GM19372 (cell line): ENCODE measurements around the gene PSTK.

Source experiments
- ATAC-seq: cut with Tn5 transposase; IDR thresholded peaks from one replicate; pipeline ENCODE4 v1.9.1; 2021; ENCODE audit warnings: mild to moderate bottlenecking, low read depth, moderate library complexity; ENCODE audit not compliant: unreplicated experiment

PSTK gene, protein sequence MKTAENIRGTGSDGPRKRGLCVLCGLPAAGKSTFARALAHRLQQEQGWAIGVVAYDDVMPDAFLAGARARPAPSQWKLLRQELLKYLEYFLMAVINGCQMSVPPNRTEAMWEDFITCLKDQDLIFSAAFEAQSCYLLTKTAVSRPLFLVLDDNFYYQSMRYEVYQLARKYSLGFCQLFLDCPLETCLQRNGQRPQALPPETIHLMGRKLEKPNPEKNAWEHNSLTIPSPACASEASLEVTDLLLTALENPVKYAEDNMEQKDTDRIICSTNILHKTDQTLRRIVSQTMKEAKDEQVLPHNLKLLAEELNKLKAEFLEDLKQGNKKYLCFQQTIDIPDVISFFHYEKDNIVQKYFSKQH

DNA sequence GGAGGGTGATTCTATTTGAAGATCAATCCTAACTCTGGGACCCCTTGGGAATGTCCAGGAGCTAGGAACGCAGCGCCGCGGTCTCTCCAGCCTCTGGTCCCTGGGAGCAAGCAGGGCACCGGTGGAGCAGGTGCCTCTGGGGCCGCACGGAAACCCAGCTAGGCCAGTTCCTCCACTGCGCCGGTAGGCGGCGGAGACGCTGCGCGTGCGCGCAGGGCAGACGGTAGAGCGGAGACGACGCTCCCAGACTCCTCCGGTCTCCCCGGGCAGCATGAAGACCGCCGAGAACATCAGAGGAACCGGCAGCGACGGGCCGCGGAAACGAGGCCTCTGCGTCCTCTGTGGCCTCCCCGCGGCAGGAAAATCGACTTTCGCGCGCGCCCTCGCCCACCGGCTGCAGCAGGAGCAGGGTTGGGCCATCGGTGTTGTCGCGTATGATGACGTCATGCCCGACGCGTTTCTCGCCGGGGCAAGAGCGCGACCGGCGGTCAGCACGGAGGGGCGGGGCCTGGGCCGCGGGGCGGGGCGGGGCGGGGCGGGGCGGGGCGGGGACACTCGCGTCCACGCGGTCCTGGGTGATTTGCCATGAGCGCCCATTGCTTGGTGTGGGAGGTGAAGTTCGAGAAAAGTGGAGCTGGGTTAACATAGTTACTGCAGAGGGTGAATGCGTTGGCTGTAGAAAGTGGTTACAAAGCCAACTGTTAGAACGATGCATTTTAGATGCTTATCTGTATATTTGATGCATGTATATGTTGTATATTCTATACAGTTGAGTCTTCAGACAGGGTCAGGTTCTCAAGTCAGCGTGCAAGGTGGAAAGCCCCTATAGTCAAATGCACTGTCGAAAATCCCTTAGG, at the start of gene PSTK:
PSTK (plus strand) TSS at position 193 of the 857 bp plus-strand sequence; CDS start at position 272, 79 bp downstream.
- ATAC-seq, result peak; percentile 98

DNA sequence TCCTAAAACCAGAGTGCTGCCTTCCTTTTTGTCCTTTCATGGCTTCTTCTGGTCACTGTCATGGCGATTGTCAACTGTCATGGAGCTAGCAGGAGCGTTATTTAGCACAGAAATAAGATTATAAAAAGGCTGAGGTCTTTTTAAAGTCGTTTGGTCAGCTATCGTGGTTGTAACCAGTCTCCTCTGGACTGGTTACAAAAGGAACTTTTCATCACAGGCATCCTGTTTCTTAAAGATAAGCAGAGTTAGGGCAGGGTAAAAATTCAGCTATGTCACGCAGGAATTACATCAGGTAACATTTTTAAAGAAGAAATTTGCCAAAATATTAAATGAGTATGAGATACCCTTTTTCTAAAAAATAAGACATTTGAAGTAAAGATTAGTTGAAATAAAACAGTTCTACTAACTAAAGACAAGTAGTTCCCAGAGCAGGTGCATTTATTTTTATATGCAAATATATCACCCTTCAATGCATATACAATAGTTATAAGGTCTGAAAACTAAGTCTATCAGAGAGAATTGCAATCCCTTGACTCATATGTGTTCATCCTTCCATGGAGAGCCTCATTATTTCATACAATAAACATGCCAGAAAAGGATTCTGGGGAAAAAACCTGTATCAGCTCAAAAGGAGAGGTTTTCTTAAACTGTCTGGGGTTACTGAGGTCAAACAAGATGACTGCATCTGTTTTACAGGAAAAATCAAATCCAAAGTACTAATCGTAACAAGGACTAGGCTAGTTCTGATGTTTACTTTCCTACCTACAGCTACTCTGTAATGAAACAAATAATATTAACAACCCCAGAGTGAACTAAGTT, 48.9 kb upstream of the PSTK start:
- ATAC-seq, result no peak

GRCh38 chr10:122939133-122939855, 40.9 kb upstream of the PSTK start:
- ATAC-seq, result no peak

DNA sequence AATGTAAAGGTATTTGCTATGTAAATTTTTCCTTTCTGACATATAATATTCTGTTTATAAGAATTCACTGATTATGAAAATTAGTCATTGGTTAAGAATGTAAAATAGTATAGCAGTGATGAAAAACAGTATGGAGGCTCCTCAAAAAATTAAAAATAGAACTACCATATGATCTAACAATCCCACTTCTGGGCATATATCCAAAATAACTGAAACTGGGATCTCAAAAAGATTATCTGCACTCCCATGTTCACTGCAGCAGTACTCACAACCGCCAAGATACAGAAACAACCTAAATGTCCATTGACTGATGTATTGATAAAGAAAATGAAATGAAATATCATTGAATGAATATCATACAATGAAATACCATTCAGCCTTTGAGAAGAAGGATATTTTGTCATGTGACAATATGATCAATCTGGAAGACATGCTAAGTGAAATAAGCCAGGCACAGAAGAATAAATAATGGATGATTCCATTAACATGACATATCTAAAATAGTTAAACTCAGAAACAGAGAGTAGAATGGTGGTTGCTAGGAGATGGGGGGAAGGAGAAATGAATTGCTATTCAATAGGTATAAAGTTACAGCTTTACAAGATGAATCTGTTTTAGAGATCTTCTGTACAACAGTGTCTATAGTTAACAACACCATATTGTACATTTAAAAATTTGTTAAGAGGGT, 40.2 kb upstream of the PSTK start:
- no peak for ATAC-seq

- no peak for ATAC-seq
Observed at GRCh38 chr10:122949296-122949695, 30.9 kb upstream of the PSTK start.

GRCh38 chr10:122953902-122954730, 26.1 kb upstream of the PSTK start, which contains the start of gene C10orf88:
TSS of gene C10orf88 (minus strand) at chr10:122954227. CDS start at chr10:122954178, 49 bp downstream.
- peak; percentile 99 for ATAC-seq

DNA sequence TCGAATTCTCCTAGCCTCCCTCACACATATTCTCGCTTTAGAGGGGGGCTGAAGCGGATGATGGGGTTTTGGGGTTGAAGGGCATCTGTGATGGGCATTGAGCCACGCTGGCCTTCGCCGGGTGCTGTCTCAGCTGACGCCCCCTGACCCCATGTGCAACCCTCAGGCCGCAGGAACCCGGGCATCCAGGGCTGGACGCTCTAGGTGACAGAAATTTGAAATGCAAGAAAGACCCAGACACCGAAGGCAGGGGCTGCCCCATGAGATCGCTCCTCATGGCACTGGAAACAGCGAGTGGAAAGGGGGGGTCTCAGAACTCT, 25.5 kb upstream of the PSTK start:
- no peak for ATAC-seq

- no peak for ATAC-seq
Observed at GRCh38 chr10:122955892-122956291, 24.3 kb upstream of the PSTK start.

- ATAC-seq, result no peak
Observed at GRCh38 chr10:122957474-122957873, 22.7 kb upstream of the PSTK start.

GRCh38 chr10:122962405-122962804, 17.8 kb upstream of the PSTK start:
- no peak for ATAC-seq

GRCh38 chr10:122966879-122967278, 13.3 kb upstream of the PSTK start:
- ATAC-seq, result no peak

GRCh38 chr10:122968698-122969097, 11.5 kb upstream of the PSTK start:
- no peak for ATAC-seq

GRCh38 chr10:122974023-122974422, 6.2 kb upstream of the PSTK start:
- no peak for ATAC-seq

DNA sequence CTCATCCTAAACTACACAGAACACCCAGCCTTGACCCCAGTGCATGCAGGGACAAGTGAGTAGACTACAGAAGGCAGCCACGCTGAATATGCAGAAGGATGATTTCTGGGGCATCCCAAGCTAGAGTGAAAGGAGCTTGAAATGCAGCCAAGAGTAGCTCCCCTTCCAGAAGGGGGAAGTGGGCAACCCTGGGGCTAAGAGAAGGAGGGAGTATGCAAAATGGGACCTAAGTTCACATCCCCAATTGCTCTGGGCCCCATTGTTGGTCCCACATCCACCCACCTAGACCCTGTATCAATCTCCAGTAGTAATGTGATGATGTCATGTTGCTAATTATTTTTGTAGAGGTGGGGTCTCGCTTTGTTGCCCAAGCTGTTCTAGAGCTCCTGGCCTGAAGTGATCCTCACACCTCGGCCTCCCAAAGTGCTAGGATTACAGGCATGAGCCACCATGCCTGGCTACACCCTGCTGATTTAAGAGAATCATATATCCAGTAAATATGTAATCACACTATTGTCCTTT, 5.6 kb upstream of the PSTK start:
- ATAC-seq, result no peak

DNA sequence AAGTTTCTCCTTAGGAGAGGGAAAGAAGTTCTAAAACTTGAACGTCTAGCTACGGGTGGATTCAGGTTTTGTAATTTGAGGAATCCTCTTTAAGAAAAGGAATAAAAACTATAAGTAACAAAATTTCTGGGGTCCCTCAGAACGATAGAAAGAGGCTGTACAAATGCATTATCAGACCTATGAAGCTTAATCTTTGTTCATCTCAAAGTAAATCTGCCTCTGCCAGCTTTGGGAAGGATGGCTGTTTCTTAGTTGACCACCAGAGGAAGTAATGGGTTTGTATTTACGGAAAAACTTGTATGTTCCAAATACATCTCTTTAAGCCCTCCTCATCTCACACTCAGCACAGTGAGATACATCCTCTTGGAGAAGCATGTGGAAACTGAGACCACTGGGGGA, 864 bp downstream of the PSTK start:
- no peak for ATAC-seq

DNA sequence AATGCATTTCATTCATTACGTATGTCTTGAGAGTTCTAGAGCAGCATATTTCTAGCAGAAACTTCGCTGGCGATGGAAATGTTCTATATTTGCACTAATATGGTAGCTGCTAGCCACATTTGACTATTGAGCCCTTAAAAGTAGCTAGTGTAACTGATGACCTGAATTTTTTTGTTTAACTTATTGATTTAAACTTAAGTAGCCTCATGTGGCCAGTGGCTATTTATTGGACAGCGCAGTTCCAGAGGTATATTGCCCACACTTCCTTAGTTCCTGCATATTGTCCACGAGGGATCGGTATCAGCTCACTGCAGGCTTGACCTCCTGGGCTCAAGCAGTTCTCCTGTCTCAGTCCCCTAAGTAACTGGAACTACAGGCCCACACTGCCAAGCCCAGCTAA, 3.7 kb downstream of the PSTK start:
- ATAC-seq, result no peak

DNA sequence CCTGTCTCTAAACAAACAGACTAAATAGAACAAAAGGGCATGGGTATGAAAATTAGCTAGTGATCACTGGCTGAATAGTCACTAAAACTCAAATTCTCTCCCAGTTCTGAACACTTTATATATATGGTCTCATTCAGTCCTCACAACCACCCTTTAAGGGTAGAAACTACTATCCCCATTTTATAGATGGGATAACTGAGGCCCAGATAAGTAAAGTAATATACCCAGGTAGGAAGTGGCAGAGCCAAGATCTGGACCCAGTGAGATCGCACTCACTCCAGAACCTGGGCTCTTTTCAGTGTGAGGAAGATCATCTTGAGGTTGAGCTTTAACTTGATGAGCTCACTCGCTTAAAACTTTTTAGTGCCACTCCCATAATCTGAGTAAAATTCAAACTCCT, 4.5 kb downstream of the PSTK start:
- no peak for ATAC-seq

- ATAC-seq, result no peak
Observed at GRCh38 chr10:122986335-122986734, 6.1 kb downstream of the PSTK start.

- ATAC-seq, result no peak
Observed at GRCh38 chr10:122988501-122988900, 8.3 kb downstream of the PSTK start.
